ENCODE data around the gene PARP6. TPM values are rescaled to one million over a fixed set of nuclear protein-coding genes. Genes with fewer than 3 reads are reported as not detected.

The PARP6 gene
- total RNA-seq, 1 donor from 2014 or later, result 71.3 TPM

GRCh38 chr15:72200395-72201237 is 71.7 kb downstream of the PARP6 start:
- no peak for DNase-seq (ENCODE audit: low spot score)

- peak; percentile 88 for DNase-seq (ENCODE audit: low spot score)
Measured at GRCh38 chr15:72199721-72200212, 72.6 kb downstream of the PARP6 start.

DNA sequence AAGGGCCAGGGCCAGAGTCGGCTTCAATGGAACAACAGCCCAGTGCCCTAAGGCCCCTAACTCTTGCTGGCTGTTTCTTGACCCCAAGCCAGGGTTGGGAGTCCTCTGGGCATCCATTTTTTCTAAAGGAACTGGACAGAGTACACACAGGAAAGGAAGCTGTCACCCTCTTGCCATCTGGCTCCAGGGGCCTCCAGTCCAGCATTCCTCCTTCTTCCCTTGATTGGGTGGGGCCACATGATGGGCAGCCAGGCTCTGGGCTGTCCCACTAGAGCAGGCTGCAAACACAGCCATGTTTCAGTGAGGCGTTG is 73.2 kb downstream of the PARP6 start:
- no peak for DNase-seq (ENCODE audit: low spot score)

- DNase-seq (ENCODE audit: low spot score), result no peak
Measured at GRCh38 chr15:72198356-72199204, 73.8 kb downstream of the PARP6 start.

- DNase-seq (ENCODE audit: low spot score), result no peak
Measured at GRCh38 chr15:72197460-72198355, 74.6 kb downstream of the PARP6 start, which contains the start of gene GRAMD2A. TSS of gene GRAMD2A (minus strand) at chr15:72197787.

DNA sequence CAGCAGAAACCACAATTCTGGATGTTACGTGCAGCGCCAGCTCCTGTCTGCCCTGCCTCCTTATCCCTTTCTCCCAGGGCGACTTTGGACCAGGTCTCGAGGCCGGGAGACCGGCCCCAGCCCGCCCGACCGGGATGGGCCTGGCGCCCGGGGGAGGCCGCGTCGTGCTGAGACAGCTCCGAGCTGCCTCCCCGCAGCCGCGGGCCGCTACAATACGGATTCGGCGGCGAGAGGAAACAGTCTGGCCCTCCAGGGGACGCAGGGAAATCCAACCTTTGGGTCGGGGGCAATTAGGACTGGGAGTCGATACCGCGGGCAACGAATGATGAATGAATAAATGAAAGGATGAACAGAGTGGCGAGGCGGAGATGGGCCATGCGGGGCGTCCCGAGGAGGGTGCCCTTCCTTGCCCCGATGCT is 75.3 kb downstream of the PARP6 start:
- no peak for DNase-seq (ENCODE audit: low spot score)

DNA sequence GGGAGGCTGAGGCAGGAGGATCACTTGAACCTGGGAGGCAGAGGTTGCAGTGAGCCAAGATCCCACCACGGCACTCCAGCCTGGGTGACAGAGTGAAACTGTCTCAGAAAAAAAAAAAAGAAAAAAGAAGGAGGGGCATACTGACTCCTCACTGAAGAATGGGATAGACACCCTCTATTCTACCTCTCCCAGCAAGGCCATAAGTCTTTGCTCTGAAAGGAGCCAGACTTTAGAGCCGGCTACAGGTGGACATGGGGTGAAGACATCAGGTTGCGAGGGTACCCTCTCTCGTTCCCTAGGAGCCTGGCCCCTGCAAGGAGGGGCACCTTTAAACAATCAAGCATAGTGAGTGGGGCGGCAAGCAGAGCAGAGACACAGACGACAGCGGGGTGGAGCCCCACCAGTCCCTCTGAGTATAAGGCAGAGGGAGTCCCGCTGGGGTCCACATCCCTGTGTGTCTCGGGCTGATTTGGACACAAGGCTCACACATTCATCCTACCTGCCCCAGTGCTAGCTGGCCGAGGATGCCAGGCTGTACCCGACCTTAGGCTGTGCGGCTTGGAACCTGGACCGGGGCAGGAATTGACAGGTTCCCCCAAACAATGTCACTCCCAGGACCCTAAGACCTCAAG is 75.8 kb downstream of the PARP6 start:
- DNase-seq (ENCODE audit: low spot score), result no peak

- DNase-seq (ENCODE audit: low spot score), result no peak
Measured at GRCh38 chr15:72195101-72195511, 77.2 kb downstream of the PARP6 start.

GRCh38 chr15:72193836-72194396 is 78.4 kb downstream of the PARP6 start:
- DNase-seq (ENCODE audit: low spot score), result no peak

DNA sequence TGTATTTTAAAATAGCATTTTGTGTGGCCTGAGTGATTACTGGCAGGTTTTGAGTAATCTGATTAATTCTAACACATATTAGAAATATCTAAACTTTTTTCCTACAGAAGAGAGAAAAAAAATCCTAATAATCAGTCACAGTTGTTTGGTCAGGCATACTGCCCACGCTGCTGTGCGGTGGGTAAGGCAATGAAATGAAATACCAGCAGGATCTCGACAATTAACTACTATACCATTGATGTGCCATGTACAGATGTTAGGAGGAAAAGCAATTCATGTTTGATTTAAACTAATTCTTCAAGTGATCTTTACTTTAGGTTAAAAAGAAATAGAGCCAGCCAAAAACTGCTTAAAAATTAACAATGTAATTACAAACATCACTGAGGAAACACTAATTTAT is 79.9 kb downstream of the PARP6 start:
- no peak for DNase-seq (ENCODE audit: low spot score)

Other genes starting within 250 kb of the PARP6 start
- gene MYO9A, start 154.4 kb downstream of the PARP6 start, total RNA-seq, result 33.4 TPM
- 4.8 TPM for gene SENP8, start 154.2 kb downstream of the PARP6 start, total RNA-seq
- gene GRAMD2A, start 74.8 kb downstream of the PARP6 start, total RNA-seq, result 0.55 TPM
- gene PKM, start 41.4 kb downstream of the PARP6 start, total RNA-seq, result 780 TPM
- gene CELF6, start 47.6 kb upstream of the PARP6 start, total RNA-seq, result 2.1 TPM
- 96.1 TPM for gene HEXA, start 103.5 kb upstream of the PARP6 start, total RNA-seq
- not detected for gene TMEM202, start 125.8 kb upstream of the PARP6 start, total RNA-seq
- 157 TPM for gene ARIH1, start 201.8 kb upstream of the PARP6 start, total RNA-seq